Neural cell (in vitro differentiated cells): ENCODE measurements around the gene HSPB3.

Experiments used
- CTCF ChIP-seq: fragments of 450-650 bp; IDR thresholded peaks from 2 replicates; pipeline ENCODE4 v1.5.1; 2014; ENCODE audit warnings: antibody characterized with exemption, mild to moderate bottlenecking, moderate library complexity; ENCODE audit not compliant: poor library complexity, severe bottlenecking
- EZH2 ChIP-seq: fragments of 200-600, 300-800 bp; shearing (Covaris generic), sonication (generic); IDR thresholded peaks from 2 replicates; pipeline ENCODE4 v1.6.1; 2014; ENCODE audit warnings: antibody characterized with exemption, low read length, borderline replicate concordance, mild to moderate bottlenecking; ENCODE audit not compliant: insufficient read depth, poor library complexity, severe bottlenecking

GRCh38 chr5:54415147-54415546 is 40.4 kb upstream of the HSPB3 start:
- no peak for TF ChIP-seq CTCF
- TF ChIP-seq EZH2 = no peak
